A549 treated with AZD9567 at 1 μM for 4 hours (cell line): ENCODE measurements around the gene GABRP. TPM values are rescaled to one million over a fixed set of nuclear protein-coding genes. Genes with fewer than 3 reads are reported as not detected.

Source experiments
- total RNA-seq: library from RNA; stranded (reverse); fragments of 200-300 nt; extraction: Qiagen RNA extraction; gene quantifications from 5 replicates; pipeline ENCODE4 v1.2.3, GENCODE V29; 2022; ENCODE audit not compliant: insufficient read depth

Gene GABRP, protein sequence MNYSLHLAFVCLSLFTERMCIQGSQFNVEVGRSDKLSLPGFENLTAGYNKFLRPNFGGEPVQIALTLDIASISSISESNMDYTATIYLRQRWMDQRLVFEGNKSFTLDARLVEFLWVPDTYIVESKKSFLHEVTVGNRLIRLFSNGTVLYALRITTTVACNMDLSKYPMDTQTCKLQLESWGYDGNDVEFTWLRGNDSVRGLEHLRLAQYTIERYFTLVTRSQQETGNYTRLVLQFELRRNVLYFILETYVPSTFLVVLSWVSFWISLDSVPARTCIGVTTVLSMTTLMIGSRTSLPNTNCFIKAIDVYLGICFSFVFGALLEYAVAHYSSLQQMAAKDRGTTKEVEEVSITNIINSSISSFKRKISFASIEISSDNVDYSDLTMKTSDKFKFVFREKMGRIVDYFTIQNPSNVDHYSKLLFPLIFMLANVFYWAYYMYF
- total RNA-seq: not detected in 5 replicates

GRCh38 chr5:170783498-170784247 lies at the start of gene GABRP:
GABRP (plus strand) TSS chr5:170783725; CDS start chr5:170788616, 4,891 bp downstream.

GRCh38 chr5:170861917-170862766 lies 78.6 kb downstream of the GABRP start, which contains the start of gene RANBP17:
RANBP17 (plus strand) TSS chr5:170862018.

Other genes starting within 250 kb of the GABRP start
- gene RANBP17, start 78.3 kb downstream of the GABRP start, total RNA-seq: 2.4 to 6.4 TPM (median 3.1 TPM) in 5 replicates